ENCODE measurements around the gene ADAP1. TPM values are rescaled to one million over a fixed set of nuclear protein-coding genes. Genes with fewer than 3 reads are reported as not detected.
A peak's percentile ranks its signal among the peaks of the same experiment; 100 is the strongest.
"Not testable (repeated sequence)": the region's sequence is repeated elsewhere in the genome, so short reads cannot be mapped to it uniquely, and the experiment has no call there.

Gene ADAP1
- 10 to 100 TPM; 10.6 to 13.9 (median 11.2) TPM for polyA plus RNA-seq (ENCODE audit: insufficient read length in 3 of 3)

- no peak for DNase-seq (ENCODE audit: low read depth in 3 of 3, low spot score in 2 of 3)
Observed at GRCh38 chr7:954330-955238, at the start of gene ADAP1. Gene ADAP1, minus strand, starts transcription at chr7:954680. Its CDS starts 203 bp downstream, at chr7:954477.

- DNase-seq (ENCODE audit: low read depth in 3 of 3, low spot score in 2 of 3): not testable (repeated sequence)
Observed at GRCh38 chr7:1002445-1002844, 48.0 kb upstream of the ADAP1 start.

GRCh38 chr7:1002026-1002425 is 47.5 kb upstream of the ADAP1 start:
- DNase-seq (ENCODE audit: low read depth in 3 of 3, low spot score in 2 of 3): not testable (repeated sequence)

GRCh38 chr7:1001069-1001770 is 46.7 kb upstream of the ADAP1 start:
- DNase-seq (ENCODE audit: low read depth in 3 of 3, low spot score in 2 of 3): not testable (repeated sequence)

- DNase-seq (ENCODE audit: low read depth in 3 of 3, low spot score in 2 of 3): no peak
Observed at GRCh38 chr7:999941-1000935, 45.8 kb upstream of the ADAP1 start.

- DNase-seq (ENCODE audit: low read depth in 3 of 3, low spot score in 2 of 3): no peak
Observed at GRCh38 chr7:999149-999879, 44.8 kb upstream of the ADAP1 start.

GRCh38 chr7:997404-998395 is 43.2 kb upstream of the ADAP1 start:
- DNase-seq (ENCODE audit: low read depth in 3 of 3, low spot score in 2 of 3): no peak

- no peak for DNase-seq (ENCODE audit: low read depth in 3 of 3, low spot score in 2 of 3)
Observed at GRCh38 chr7:996079-996872, 41.8 kb upstream of the ADAP1 start.

- no peak for DNase-seq (ENCODE audit: low read depth in 3 of 3, low spot score in 2 of 3)
Observed at GRCh38 chr7:995571-995970, 41.1 kb upstream of the ADAP1 start.

GRCh38 chr7:994592-995308 is 40.3 kb upstream of the ADAP1 start:
- DNase-seq (ENCODE audit: low read depth in 3 of 3, low spot score in 2 of 3): no peak

- peak in 2 of 3 donors; percentile 92 to 94 for DNase-seq (ENCODE audit: low read depth in 3 of 3, low spot score in 2 of 3)
Observed at GRCh38 chr7:992709-993607, 38.5 kb upstream of the ADAP1 start.

- DNase-seq (ENCODE audit: low read depth in 3 of 3, low spot score in 2 of 3): no peak
Observed at GRCh38 chr7:991729-992656, 37.5 kb upstream of the ADAP1 start.

- no peak for DNase-seq (ENCODE audit: low read depth in 3 of 3, low spot score in 2 of 3)
Observed at GRCh38 chr7:990933-991728, 36.7 kb upstream of the ADAP1 start.

GRCh38 chr7:990352-990932 is 36.0 kb upstream of the ADAP1 start:
- no peak for DNase-seq (ENCODE audit: low read depth in 3 of 3, low spot score in 2 of 3)
